Measurements from ENCODE around the gene SAMHD1. TPM values are rescaled to one million over a fixed set of nuclear protein-coding genes. Genes with fewer than 3 reads are reported as not detected.
A peak's percentile ranks its signal among the peaks of the same experiment; 100 is the strongest.
"Not testable (repeated sequence)": the region's sequence is repeated elsewhere in the genome, so short reads cannot be mapped to it uniquely, and the experiment has no call there.

The SAMHD1 gene
- total and polyA plus RNA-seq, 2 of the 13 experiments (the other 11 are each of a cell fraction or from before 2014, with no cell fraction given), result 16.9 to 43.5 TPM

- in situ Hi-C loops (cut with HindIII; ENCODE audit: extremely low pct_ligation_motif_present, low pct_unique_long_range_greater_than_20kb); H3K27ac ChIP-seq (ENCODE audit: extremely low read length, insufficient read depth, low read length); H3K27me3 ChIP-seq (ENCODE audit: control insufficient read depth in 1 of 2, insufficient read depth in 2 of 2, low read length in 2 of 2); ATAC-seq; CTCF ChIA-PET (ENCODE audit: low intra/inter-chr PET ratio, low total read pairs); DNase-seq (ENCODE audit: low spot score); H3K9ac ChIP-seq (ENCODE audit: insufficient read depth, low read depth, low read length); H3K4me3 ChIP-seq (replicated peaks in 1 of 3; ENCODE audit: insufficient read depth in 1 of 3, low read depth in 2 of 3, low read length in 3 of 3); H2AFZ ChIP-seq (ENCODE audit: low read length); intact Hi-C loops (cut with micrococcal nuclease; ENCODE audit: unreplicated experiment); H4K20me1 ChIP-seq (ENCODE audit: insufficient read depth, low read length); H3K9me3 ChIP-seq (ENCODE audit: low read length); BruUV-seq (replicated peaks); FAIRE-seq; H3K79me2 ChIP-seq (ENCODE audit: insufficient read depth, low read length); H3K4me2 ChIP-seq (ENCODE audit: low read depth, low read length); POLR2A ChIA-PET: not testable (repeated sequence)
- H3K4me1 ChIP-seq (ENCODE audit: insufficient read depth, low read length), result peaks cover 47% of the 10 kb centered on the region
- WGBS (ENCODE audit: low lambda C conversion rate), result 97% methylated on average over 16 of the region's 16 CpGs
- TF ChIP-seq ZNF468 (CRISPR knock-in tag; IDR thresholded peaks at IDR 0.05) (0 out of 2 replicates have a peak, but pooled peaks have one; percentile 61), ZNF770 (CRISPR knock-in tag; IDR thresholded peaks at IDR 0.05) (peak; percentile 29; the same call in 1 of the 2 replicates)
- peaks cover 2 to 26% of the 10 kb centered on the region in 2 experiments; a peak in 2 of 5 replicates for H3K36me3 ChIP-seq (replicated peaks in 1 of 2; ENCODE audit: control insufficient read depth in 1 of 2, insufficient read depth in 2 of 2, low read length in 2 of 2)
Measured at GRCh38 chr20:36933571-36933970, 17.9 kb downstream of the SAMHD1 start.

- Histone ChIP-seq H3K79me2 (ENCODE audit: insufficient read depth, low read length) (no peaks in the 10 kb centered on the region), H3K27ac (ENCODE audit: extremely low read length, insufficient read depth, low read length) (peak overlapping the region; percentile 36), H3K9ac (ENCODE audit: insufficient read depth, low read depth, low read length) (no peak overlapping the region), H3K27me3 (ENCODE audit: control insufficient read depth in 1 of 2, insufficient read depth in 2 of 2, low read length in 2 of 2) (no peaks in the 10 kb centered on the region), H3K4me2 (ENCODE audit: low read depth, low read length) (no peak overlapping the region), H3K4me1 (ENCODE audit: insufficient read depth, low read length) (peaks cover 52% of the 10 kb centered on the region), H2AFZ (ENCODE audit: low read length) (no peak overlapping the region), H3K36me3 (replicated peaks in 1 of 2; ENCODE audit: control insufficient read depth in 1 of 2, insufficient read depth in 2 of 2, low read length in 2 of 2) (peaks cover 2 to 24% of the 10 kb centered on the region in 2 experiments; a peak in 2 of 5 replicates), H3K9me3 (ENCODE audit: low read length) (no peaks in the 10 kb centered on the region), H3K4me3 (replicated peaks in 1 of 3; ENCODE audit: insufficient read depth in 1 of 3, low read depth in 2 of 3, low read length in 3 of 3) (no peak overlapping the region), H4K20me1 (ENCODE audit: insufficient read depth, low read length) (no peaks in the 10 kb centered on the region)
- WGBS (ENCODE audit: low lambda C conversion rate), result 51% methylated on average over 11 of the region's 11 CpGs
- peak; percentile 75 for ATAC-seq
- FAIRE-seq, result peak; percentile 30
- CTCF ChIA-PET (ENCODE audit: low intra/inter-chr PET ratio, low total read pairs), result no interaction called here
- intact Hi-C loops (cut with micrococcal nuclease; ENCODE audit: unreplicated experiment), result no loop called here
- DNase-seq (ENCODE audit: low spot score), result peak; percentile 76
- BruUV-seq (replicated peaks), result no TSS peak
- in situ Hi-C loops (cut with HindIII; ENCODE audit: extremely low pct_ligation_motif_present, low pct_unique_long_range_greater_than_20kb), result no loop called here
- POLR2A ChIA-PET, result no interaction called here
- 0 out of 2 replicates have a peak, but pooled peaks have one; percentile 39 for TF ChIP-seq NR2F2 (IDR thresholded peaks at IDR 0.05; ENCODE audit: borderline replicate concordance, low read depth)
- peak; percentile 57; the same call in 1 of the 2 replicates for TF ChIP-seq CBFB (CRISPR knock-in tag; IDR thresholded peaks at IDR 0.05)
- TF ChIP-seq ZBTB7B (CRISPR knock-in tag; IDR thresholded peaks at IDR 0.05), result no peak
- TF ChIP-seq ZBTB39 (CRISPR knock-in tag; IDR thresholded peaks at IDR 0.05), result no peak
- peak; percentile 35 for TF ChIP-seq PAXIP1 (CRISPR knock-in tag; conservative IDR thresholded peaks at IDR 0.05)
- TF ChIP-seq SAFB2 (CRISPR knock-in tag; IDR thresholded peaks at IDR 0.05; ENCODE audit: borderline replicate concordance, low read depth), result no peak; the same call in 1 of the 2 replicates
Measured at GRCh38 chr20:36932476-36933426, 18.8 kb downstream of the SAMHD1 start.
